ENCODE measurements around the gene SMTNL2.
"Not testable (repeated sequence)": the region's sequence is repeated elsewhere in the genome, so short reads cannot be mapped to it uniquely, and the experiment has no call there.

SMTNL2 gene

DNA sequence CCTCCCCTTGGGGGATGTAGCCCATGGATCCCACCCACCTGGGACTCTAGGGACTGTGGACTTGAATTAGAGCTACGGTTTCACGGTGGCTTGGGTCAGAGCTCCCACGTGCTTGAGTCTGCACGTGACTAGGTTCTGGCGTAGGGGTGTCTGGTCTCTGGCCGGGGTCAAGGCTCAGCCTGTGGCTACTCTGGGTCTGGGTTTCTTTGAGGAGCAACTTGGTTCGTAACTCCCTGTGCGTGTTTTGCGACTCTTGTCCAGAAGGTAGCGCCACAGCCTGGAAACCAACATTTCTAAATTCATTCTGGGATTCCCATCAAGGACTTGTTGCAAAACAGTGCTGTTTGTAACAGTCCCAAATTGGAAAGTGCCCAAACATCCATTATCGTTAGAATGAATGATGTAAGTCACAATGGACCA is 23.5 kb upstream of the SMTNL2 start:
- DNase-seq, result no peak

DNA sequence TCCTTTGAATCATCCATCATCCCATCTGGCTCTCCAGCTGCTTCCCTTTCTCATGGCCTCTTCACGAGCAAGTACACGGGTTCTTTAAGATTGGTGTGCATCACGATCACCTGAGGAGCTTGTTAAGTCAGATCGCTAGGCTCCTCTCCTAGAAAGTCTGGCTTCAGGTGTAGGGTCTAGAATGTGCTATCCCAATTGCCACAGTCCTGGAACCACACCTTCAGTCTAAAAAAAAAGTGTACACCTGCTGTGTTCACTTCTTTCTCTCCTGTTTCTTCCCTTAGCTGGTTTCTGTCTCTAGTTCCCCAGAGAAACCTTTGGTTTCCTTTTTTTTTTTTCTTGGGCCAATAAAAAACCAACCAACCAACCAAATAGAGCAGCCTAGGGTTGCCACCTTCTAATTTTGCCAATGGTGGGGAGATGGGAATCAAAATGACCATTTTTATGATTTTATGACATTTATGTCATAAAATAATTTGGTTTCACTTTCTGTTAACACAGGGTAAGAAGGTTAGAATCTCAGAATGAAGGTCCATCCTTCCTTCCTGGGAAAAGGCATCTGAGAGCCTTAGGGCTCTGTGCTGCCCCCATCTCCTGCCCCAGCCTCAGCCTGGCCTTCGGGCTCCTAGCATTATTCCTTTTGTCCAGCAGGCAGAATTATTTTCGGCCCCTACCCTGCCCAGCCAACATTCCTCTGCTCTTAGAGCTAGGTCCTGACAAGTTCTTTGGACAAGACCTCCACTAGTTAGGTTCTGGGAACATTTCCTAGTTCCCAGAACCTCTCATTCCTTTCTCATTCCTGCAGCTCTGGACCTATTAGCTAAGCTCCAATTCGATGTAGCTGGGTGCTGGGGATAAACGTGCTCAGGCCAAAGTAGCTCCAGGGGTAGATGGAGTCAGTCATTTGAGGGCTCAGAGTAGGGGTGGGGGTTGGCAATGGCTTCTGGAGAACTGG is 22.0 kb upstream of the SMTNL2 start:
- no peak for DNase-seq

- DNase-seq, result peak; percentile 70
Measured at GRCh38 chr17:4565209-4566141, 18.9 kb upstream of the SMTNL2 start.

- DNase-seq, result peak; percentile 31
Measured at GRCh38 chr17:4566785-4567184, 17.5 kb upstream of the SMTNL2 start.

DNA sequence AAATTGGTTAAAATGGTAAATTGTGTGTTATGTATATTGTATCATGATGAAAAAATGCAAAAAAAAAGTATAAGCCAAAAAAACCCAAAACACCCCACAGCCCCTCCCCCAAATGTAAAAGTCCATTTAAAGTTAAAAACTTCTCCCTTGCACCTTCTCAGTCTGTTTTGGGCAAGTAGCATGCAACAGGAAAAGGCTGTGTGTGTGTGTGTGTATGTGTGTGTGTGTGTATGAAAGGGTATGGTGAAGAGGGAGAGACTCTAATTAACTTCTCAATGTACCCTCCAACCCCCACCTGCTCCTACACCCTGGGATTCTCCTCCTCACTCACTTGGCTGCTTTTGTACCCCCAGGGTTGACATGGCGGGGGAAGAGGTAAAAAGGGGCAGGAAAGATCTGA is 14.7 kb upstream of the SMTNL2 start:
- no peak for DNase-seq

GRCh38 chr17:4572131-4572530 is 12.2 kb upstream of the SMTNL2 start:
- no peak for DNase-seq

GRCh38 chr17:4573115-4573514 is 11.2 kb upstream of the SMTNL2 start:
- no peak for DNase-seq

DNA sequence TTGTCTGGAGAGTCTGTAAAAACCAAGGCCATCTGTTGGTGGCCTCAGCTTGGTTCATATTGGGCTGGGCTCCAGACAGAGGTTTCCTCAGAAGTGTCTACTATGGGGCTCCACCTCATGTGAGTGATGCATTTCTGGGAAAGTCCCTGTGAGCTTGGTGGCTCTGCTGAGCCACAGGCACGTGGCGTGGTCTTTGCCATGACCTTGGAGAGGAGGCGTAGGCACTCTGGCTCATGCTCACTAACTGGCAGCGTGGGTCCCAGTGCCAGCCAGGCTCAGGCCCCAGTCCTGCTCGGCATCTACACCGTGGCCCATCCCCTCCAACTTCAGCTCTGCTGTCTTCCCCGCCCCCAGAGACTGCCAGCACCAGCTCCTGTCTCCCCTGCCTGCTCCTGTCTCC is 10.7 kb upstream of the SMTNL2 start:
- no peak for DNase-seq

DNA sequence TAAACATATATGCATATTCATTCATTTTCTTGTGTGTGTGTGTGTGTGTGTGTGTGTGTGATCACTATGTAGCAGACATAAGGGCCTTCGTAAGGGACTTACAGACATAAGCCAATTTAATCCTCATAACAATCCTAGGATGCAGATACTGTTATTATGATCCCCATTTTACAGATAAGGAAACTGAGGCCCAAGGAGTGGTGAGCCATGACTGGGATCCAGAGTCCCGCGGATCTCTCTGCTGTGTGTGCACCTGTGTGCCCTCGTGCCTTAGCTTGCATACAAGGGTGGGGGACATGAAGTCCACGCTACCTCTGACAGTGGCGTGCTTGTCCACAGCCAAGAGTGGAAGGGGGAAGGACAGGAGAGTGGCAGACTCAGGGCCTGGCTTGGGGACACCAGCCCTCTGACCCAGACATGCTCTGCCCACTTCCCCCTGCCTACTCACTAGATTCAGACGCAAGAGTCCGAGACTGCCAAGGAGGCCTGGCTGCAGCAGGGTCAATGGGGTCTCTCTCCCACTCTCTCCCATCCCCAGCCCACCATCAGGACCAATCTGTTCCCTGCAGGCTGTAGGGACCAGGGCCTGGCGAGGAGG is 9.8 kb upstream of the SMTNL2 start:
- DNase-seq, result no peak

GRCh38 chr17:4576161-4576558 is 8.2 kb upstream of the SMTNL2 start:
- DNase-seq, result no peak

GRCh38 chr17:4576729-4577322 is 7.5 kb upstream of the SMTNL2 start:
- DNase-seq, result no peak

- no peak for DNase-seq
Measured at GRCh38 chr17:4577386-4577993, 6.8 kb upstream of the SMTNL2 start.

DNA sequence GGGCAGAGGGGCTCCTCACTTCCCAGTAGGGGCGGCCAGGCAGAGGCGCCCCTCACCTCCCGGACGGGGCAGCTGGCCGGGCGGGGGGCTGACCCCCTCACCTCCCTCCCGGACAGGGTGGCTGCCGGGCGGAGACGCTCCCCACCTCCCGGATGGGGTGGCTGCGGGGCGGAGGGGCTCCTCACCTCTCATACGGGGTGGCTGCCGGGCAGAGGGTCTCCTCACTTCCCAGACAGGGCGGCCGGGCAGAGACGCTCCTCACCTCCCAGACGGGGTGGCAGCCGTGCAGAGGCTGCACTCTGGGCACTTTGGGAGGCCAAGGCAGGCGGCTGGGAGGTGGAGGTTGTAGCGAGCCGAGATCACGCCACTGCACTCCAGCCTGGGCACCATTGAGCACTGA is 6.0 kb upstream of the SMTNL2 start:
- not testable (repeated sequence) for DNase-seq

GRCh38 chr17:4579678-4580077 is 4.7 kb upstream of the SMTNL2 start:
- DNase-seq, result no peak

DNA sequence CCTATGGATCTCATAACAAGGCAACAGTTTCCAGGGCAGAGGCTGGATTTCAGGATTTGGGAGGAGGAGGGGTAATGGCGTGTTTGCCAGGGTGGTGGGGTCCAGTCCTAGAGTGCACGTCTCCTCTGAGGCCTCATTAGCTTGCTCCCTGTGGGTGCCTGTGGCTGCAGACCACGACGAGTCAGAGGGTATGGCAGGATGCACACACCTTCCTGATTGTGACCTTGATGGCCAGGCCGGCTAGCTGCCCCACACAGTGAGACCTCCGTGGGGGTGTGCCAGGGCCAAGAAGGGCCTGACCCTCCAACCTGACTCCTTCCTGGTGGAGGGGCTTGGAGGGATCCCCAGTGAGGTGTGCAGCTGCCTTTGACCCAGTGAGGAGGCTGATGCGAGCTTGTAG is 4.0 kb upstream of the SMTNL2 start:
- DNase-seq, result no peak

DNA sequence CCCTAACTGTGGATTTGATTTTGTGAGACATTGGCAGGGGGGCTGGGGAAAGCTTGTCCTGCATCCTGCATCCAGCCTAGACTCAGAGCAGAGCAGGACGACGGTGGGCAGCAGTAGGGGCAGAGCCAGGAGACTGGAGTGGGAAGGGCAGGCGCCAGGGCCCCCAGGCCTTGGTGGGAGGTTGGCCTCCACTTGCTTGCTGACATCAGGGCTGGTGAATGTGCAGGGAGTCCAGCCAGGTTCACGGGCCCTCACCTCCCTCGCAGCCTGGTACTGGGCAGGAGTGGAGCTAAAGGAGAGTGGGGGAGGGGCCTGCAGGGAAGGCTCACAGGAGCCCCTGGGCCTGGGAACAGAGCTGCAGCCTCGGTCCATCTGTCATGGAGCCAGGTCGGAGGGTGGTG is 2.2 kb upstream of the SMTNL2 start:
- DNase-seq, result no peak

GRCh38 chr17:4582691-4583090 is 1.6 kb upstream of the SMTNL2 start:
- no peak for DNase-seq

- DNase-seq, result no peak
Measured at GRCh38 chr17:4583206-4583605, 1.1 kb upstream of the SMTNL2 start.

DNA sequence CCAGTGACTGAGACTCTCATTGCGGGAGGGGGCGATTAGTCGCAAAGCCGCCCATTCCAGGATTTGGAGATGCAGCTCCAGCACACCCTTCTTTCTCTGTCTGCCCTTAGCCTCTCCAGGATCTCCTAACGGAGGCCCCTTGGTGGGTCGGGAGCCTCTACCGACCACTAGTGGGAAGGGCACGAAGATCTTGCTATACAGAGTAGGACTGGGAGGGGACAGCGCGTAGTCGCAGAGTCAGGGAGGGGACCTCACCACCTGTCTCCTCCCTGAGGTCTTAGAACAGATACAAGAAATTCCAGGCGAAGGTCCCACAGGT is 588 bp upstream of the SMTNL2 start:
- no peak for DNase-seq

DNA sequence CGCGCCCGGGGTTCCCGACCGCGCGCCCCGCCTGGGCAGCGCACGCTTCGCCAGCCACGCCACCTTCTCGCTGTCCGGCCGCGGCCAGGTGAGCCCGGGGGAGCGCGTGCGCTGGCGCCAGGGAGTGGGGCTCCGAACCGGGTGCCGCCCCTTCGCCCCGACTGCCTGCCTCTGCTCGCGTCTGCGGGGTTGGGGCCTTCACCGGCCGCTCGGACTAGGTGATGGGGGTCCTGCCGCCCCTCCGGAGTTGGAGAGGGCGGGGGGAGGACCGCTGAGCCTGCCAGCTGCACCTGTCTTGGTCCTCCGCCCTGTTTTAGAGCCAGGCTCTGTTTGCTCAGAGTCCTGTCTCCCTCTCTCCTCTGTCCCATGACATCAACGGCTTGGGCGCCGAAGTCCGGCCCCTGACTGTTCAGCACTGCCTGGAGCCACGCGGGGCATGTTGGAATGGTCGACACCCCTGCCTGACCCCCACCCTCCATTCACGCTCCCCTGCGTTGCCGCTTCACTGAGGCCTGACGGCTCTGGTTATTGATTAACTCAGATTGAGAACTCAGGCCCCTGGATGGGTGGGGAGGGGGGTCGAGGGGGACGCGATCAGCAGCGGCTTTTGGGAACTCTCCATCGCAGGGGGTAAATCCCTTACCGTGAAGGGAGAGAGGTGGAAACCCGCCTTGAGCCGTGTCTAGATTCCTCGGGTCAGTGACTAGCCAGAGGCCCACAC is 748 bp downstream of the SMTNL2 start:
- no peak for DNase-seq

DNA sequence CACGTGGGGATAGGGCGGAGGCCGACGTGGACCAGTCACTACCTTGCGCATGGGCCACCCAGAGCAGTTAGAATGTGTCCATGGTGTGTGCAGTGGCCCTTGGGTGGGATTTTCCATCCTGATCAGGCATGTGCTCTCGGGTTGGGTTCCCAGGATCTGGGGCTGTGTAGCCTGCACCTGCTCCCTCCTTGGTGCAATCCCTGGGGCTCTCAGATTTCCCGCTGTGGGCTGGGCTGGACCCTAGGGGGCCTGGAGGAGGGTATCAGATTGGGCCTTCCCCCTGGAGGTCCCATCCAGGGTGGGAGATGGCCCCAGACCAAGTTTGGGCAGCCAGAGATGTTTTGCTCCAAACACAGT is 1.3 kb downstream of the SMTNL2 start:
- DNase-seq, result no peak

GRCh38 chr17:4586043-4586442 is 1.7 kb downstream of the SMTNL2 start:
- no peak for DNase-seq
